Measurements from ENCODE around the gene PLAGL2. TPM values are rescaled to one million over a fixed set of nuclear protein-coding genes. Genes with fewer than 3 reads are reported as not detected.

Gene PLAGL2
- total RNA-seq, 1 experiment from 2014 or later: 40.6 TPM

DNA sequence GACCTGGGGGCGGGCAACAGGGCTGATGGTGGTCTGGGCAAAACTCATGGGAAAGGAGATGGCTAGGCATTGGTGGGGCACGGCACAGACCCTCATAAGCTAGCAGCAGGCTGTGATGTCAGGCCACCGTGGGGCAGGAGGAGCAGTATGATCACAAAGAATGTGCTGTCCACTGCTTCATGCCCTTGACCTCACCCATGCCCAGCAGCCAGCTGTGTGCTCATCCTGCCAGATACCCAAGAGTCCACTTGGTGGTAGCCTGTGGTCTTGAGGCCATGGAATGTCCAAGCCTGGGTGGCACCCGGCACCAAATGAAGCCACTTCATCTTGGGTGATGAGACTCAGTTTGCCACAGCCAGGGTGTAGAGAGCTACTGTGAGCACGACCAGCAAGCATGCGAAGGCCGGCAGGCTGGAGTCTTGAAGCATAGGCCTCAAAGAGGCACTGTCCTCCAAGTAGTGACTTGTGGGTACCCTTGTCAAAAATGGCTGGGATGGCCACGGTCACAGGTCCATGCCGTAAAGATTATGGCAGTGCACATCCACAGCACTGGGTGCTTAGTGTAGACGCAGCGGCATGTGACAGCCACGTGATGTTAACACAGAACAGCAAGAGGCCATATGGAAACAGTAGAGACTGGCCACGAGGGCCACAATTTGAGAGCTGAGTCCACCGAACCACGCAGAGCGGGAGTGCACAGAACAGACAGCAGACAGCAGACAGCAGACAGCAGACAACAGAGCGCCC is 19.0 kb downstream of the PLAGL2 start:
- no peak overlapping the region for H3K27ac ChIP-seq (ENCODE audit: low read length)

DNA sequence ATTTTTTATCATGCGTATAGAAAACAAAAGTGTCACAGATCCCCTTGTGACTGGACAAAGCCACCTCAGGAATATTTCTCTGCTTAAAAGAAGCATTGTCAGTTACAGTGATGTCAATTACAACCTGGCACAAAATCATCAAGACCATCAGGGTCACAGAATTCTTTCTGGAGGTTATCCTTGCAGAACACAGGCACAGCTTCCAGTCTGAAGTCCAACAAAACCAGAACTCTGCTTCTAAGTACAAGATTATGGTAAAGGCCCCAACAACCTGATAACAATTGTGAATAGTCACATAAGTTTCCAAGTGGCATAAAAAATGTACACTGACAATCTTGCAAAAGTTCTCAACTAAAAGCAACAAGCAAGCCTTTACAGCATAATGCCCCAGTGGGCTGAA is 21.0 kb downstream of the PLAGL2 start:
- BruUV-seq (replicated peaks): no TSS peak
- peaks cover 6% of the 10 kb centered on the region; the same call in 1 of the 2 replicates for H3K4me1 ChIP-seq (ENCODE audit: control insufficient read depth, insufficient read depth, low read length)
- intact Hi-C loops (cut with micrococcal nuclease; ENCODE audit: unreplicated experiment): no loop called here
- H3K4me3 ChIP-seq (ENCODE audit: low read depth in 2 of 2, low read length in 2 of 2): no peak overlapping the region
- H3K36me3 ChIP-seq (ENCODE audit: control insufficient read depth, insufficient read depth, low read length): no peaks in the 10 kb centered on the region
- ATAC-seq: no peak
- in situ Hi-C loops (cut with HindIII; ENCODE audit: low pct_unique_long_range_greater_than_20kb, low sequenced_read_pairs): no loop called here
- no peak overlapping the region for H3K27ac ChIP-seq (ENCODE audit: low read length)
- DNase-seq (ENCODE audit: low read depth, low spot score): no peak
- TF ChIP-seq, protein P1, sequence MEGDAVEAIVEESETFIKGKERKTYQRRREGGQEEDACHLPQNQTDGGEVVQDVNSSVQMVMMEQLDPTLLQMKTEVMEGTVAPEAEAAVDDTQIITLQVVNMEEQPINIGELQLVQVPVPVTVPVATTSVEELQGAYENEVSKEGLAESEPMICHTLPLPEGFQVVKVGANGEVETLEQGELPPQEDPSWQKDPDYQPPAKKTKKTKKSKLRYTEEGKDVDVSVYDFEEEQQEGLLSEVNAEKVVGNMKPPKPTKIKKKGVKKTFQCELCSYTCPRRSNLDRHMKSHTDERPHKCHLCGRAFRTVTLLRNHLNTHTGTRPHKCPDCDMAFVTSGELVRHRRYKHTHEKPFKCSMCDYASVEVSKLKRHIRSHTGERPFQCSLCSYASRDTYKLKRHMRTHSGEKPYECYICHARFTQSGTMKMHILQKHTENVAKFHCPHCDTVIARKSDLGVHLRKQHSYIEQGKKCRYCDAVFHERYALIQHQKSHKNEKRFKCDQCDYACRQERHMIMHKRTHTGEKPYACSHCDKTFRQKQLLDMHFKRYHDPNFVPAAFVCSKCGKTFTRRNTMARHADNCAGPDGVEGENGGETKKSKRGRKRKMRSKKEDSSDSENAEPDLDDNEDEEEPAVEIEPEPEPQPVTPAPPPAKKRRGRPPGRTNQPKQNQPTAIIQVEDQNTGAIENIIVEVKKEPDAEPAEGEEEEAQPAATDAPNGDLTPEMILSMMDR (IDR thresholded peaks at IDR 0.05): no peak
- TF ChIP-seq SIN3A (IDR thresholded peaks at IDR 0.05; ENCODE audit: borderline replicate concordance, insufficient read depth, low read depth, low read length) (no peak), POLR2AphosphoS5 (IDR thresholded peaks at IDR 0.05; ENCODE audit: low read depth, low read length) (no peak)
- no peaks in the 10 kb centered on the region for H3K27me3 ChIP-seq (ENCODE audit: control insufficient read depth, insufficient read depth, low read length)
- H3K9me3 ChIP-seq (ENCODE audit: control insufficient read depth, insufficient read depth, low read depth, low read length): no peaks in the 10 kb centered on the region
- CTCF ChIA-PET: interaction anchor here (0.6 kb wide), 1 partner anchor 391 kb away, joined by 3 read pairs; no protein-coding TSS in a partner anchor
- POLR2A ChIA-PET: interaction anchor here (0.6 kb wide), 1 partner anchor 19 kb away, joined by 3 read pairs; no protein-coding TSS in a partner anchor

More for the DNA sequence above, 19.0 kb downstream of the PLAGL2 start:
- intact Hi-C loops (cut with micrococcal nuclease; ENCODE audit: unreplicated experiment) (no loop called here), in situ Hi-C loops (cut with HindIII; ENCODE audit: low pct_unique_long_range_greater_than_20kb, low sequenced_read_pairs) (no loop called here)
- no peaks in the 10 kb centered on the region for H3K27me3 ChIP-seq (ENCODE audit: control insufficient read depth, insufficient read depth, low read length)
- H3K4me3 ChIP-seq (ENCODE audit: low read depth in 2 of 2, low read length in 2 of 2): no peak overlapping the region
- ATAC-seq (no peak), DNase-seq (ENCODE audit: low read depth, low spot score) (no peak)
- BruUV-seq (replicated peaks): no TSS peak
- no peaks in the 10 kb centered on the region for H3K36me3 ChIP-seq (ENCODE audit: control insufficient read depth, insufficient read depth, low read length)
- ChIA-PET POLR2A (no interaction called here), CTCF (no interaction called here)
- H3K4me1 ChIP-seq (ENCODE audit: control insufficient read depth, insufficient read depth, low read length): peaks cover 9% of the 10 kb centered on the region; the same call in 1 of the 2 replicates
- H3K9me3 ChIP-seq (ENCODE audit: control insufficient read depth, insufficient read depth, low read depth, low read length): no peaks in the 10 kb centered on the region
- no peak for TF ChIP-seq TCF7L2 (IDR thresholded peaks at IDR 0.05; ENCODE audit: low read depth, low read length)
- TF ChIP-seq, protein P2, sequence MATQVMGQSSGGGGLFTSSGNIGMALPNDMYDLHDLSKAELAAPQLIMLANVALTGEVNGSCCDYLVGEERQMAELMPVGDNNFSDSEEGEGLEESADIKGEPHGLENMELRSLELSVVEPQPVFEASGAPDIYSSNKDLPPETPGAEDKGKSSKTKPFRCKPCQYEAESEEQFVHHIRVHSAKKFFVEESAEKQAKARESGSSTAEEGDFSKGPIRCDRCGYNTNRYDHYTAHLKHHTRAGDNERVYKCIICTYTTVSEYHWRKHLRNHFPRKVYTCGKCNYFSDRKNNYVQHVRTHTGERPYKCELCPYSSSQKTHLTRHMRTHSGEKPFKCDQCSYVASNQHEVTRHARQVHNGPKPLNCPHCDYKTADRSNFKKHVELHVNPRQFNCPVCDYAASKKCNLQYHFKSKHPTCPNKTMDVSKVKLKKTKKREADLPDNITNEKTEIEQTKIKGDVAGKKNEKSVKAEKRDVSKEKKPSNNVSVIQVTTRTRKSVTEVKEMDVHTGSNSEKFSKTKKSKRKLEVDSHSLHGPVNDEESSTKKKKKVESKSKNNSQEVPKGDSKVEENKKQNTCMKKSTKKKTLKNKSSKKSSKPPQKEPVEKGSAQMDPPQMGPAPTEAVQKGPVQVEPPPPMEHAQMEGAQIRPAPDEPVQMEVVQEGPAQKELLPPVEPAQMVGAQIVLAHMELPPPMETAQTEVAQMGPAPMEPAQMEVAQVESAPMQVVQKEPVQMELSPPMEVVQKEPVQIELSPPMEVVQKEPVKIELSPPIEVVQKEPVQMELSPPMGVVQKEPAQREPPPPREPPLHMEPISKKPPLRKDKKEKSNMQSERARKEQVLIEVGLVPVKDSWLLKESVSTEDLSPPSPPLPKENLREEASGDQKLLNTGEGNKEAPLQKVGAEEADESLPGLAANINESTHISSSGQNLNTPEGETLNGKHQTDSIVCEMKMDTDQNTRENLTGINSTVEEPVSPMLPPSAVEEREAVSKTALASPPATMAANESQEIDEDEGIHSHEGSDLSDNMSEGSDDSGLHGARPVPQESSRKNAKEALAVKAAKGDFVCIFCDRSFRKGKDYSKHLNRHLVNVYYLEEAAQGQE (IDR thresholded peaks at IDR 0.05; ENCODE audit: insufficient read depth in 1 of 2, low read depth in 2 of 2, low read length in 1 of 2): 0 out of 4 replicates have a peak, but pooled peaks of 1 of the 2 experiments have one; percentile 11
- TF ChIP-seq, protein P1 (IDR thresholded peaks at IDR 0.05): no peak
- TF ChIP-seq SIN3A (IDR thresholded peaks at IDR 0.05; ENCODE audit: borderline replicate concordance, insufficient read depth, low read depth, low read length): no peak
- no peak for TF ChIP-seq POLR2AphosphoS5 (IDR thresholded peaks at IDR 0.05; ENCODE audit: low read depth, low read length)

Measured in Panc1 (cell line).